H9 (cell line): ENCODE data around the gene TCOF1. TPM values are rescaled to one million over a fixed set of nuclear protein-coding genes. Genes with fewer than 3 reads are reported as not detected.

Experiments used
- DNase-seq: peaks from one replicate; pipeline ENCODE4 v3.0.0-alpha.2; 2017
- H2AFZ ChIP-seq: one replicate; pipeline ENCODE4 v1.6.1; 2013; ENCODE audit warnings: mild to moderate bottlenecking, low read length, control low read depth, moderate library complexity
- H2AK5ac ChIP-seq: 2 replicates; pipeline ENCODE4 v1.6.1; 2013; ENCODE audit warnings: low read length, control low read depth, mixed read lengths; ENCODE audit not compliant: insufficient read length
- H2BK120ac ChIP-seq: one replicate; pipeline ENCODE4 v1.6.1; 2013; ENCODE audit warnings: low read depth, mild to moderate bottlenecking, low read length, control low read depth, inconsistent platforms; ENCODE audit not compliant: poor library complexity, severe bottlenecking
- H2BK12ac ChIP-seq: 2 replicates; pipeline ENCODE4 v1.6.1; 2013; ENCODE audit warnings: low read length, control low read depth, mixed read lengths, low read depth; ENCODE audit not compliant: insufficient read length
- H2BK15ac ChIP-seq: 2 replicates; pipeline ENCODE4 v1.6.1; 2013; ENCODE audit warnings: low read depth, low read length, control low read depth
- H2BK20ac ChIP-seq: one replicate; pipeline ENCODE4 v1.6.1; 2013; ENCODE audit warnings: low read depth, mild to moderate bottlenecking, low read length, control low read depth, inconsistent platforms; ENCODE audit not compliant: poor library complexity, severe bottlenecking
- H2BK5ac ChIP-seq: 2 replicates; pipeline ENCODE4 v1.6.1; 2013; ENCODE audit warnings: low read length, control low read depth, mixed read lengths; ENCODE audit not compliant: insufficient read length
- H3K14ac ChIP-seq: 2 replicates; pipeline ENCODE4 v1.6.1; 2013; ENCODE audit warnings: low read length, control low read depth; ENCODE audit not compliant: insufficient read depth
- H3K18ac ChIP-seq: 2 replicates; pipeline ENCODE4 v1.6.1; 2013; ENCODE audit warnings: low read depth, mild to moderate bottlenecking, mixed read lengths, low read length, control low read depth; ENCODE audit not compliant: insufficient read length
- H3K23ac ChIP-seq: 2 replicates; pipeline ENCODE4 v1.6.1; 2013; ENCODE audit warnings: low read length, control low read depth, mixed read lengths, low read depth; ENCODE audit not compliant: insufficient read length
- H3K23me2 ChIP-seq: 2 replicates; pipeline ENCODE4 v1.6.1; 2013; ENCODE audit warnings: low read depth, mild to moderate bottlenecking, mixed read lengths, low read length, control low read depth; ENCODE audit not compliant: insufficient read length, poor library complexity, severe bottlenecking
- H3K27ac ChIP-seq: 2 replicates; pipeline ENCODE4 v1.5.1; 2013; ENCODE audit warnings: low read length, control low read depth, mixed read lengths, low read depth; ENCODE audit not compliant: insufficient read length
- H3K27me3 ChIP-seq: 2 replicates; pipeline ENCODE4 v1.6.1; 2013; ENCODE audit warnings: low read length, control low read depth, inconsistent platforms; ENCODE audit not compliant: insufficient read depth
- H3K4ac ChIP-seq: 2 replicates; pipeline ENCODE4 v1.6.1; 2013; ENCODE audit warnings: low read depth, mild to moderate bottlenecking, control low read depth, inconsistent platforms, low read length, moderate library complexity
- H3K4me1 ChIP-seq: 2 replicates; pipeline ENCODE4 v1.6.1; 2013; ENCODE audit warnings: low read length, control low read depth, inconsistent platforms; ENCODE audit not compliant: insufficient read depth
- H3K4me2 ChIP-seq: 2 replicates; pipeline ENCODE4 v1.6.1; 2013; ENCODE audit warnings: low read length, control low read depth, mixed read lengths; ENCODE audit not compliant: insufficient read length, insufficient read depth
- H3K56ac ChIP-seq: 2 replicates; pipeline ENCODE4 v1.6.1; 2013; ENCODE audit warnings: low read depth, mild to moderate bottlenecking, mixed read lengths, low read length, control low read depth; ENCODE audit not compliant: insufficient read length
- H3K79me1 ChIP-seq: 2 replicates; pipeline ENCODE4 v1.6.1; 2013; ENCODE audit warnings: low read depth, mild to moderate bottlenecking, moderate library complexity, low read length, control low read depth, inconsistent platforms; ENCODE audit not compliant: insufficient read depth, poor library complexity, severe bottlenecking
- H3K79me2 ChIP-seq: 2 replicates; pipeline ENCODE4 v1.6.1; 2013; ENCODE audit warnings: low read length, control low read depth, inconsistent platforms; ENCODE audit not compliant: insufficient read depth
- H3K9ac ChIP-seq: 2 replicates; pipeline ENCODE4 v1.6.1; 2013; ENCODE audit warnings: low read length, control low read depth, mixed read lengths; ENCODE audit not compliant: insufficient read length; ENCODE audit errors: extremely low read depth
- H3K9me3 ChIP-seq: one replicate; pipeline ENCODE4 v1.6.1; 2013; ENCODE audit warnings: low read depth, low read length, inconsistent platforms; ENCODE audit not compliant: control insufficient read depth
- H3T11ph ChIP-seq: one replicate; pipeline ENCODE4 v1.6.1; 2013; ENCODE audit warnings: mild to moderate bottlenecking, low read length, control low read depth, inconsistent platforms
- H4K20me1 ChIP-seq: one replicate; pipeline ENCODE4 v1.6.1; 2013; ENCODE audit not compliant: control insufficient read depth, insufficient read length, insufficient read depth
- H4K5ac ChIP-seq: 2 replicates; pipeline ENCODE4 v1.6.1; 2013; ENCODE audit warnings: low read depth, mild to moderate bottlenecking, mixed read lengths, low read length, control low read depth; ENCODE audit not compliant: insufficient read length
- H4K8ac ChIP-seq: replicated peaks from 2 replicates; pipeline ENCODE4 v1.6.1; 2013; ENCODE audit warnings: low read length, control low read depth, mixed read lengths, low read depth; ENCODE audit not compliant: insufficient read length
- H4K91ac ChIP-seq: 2 replicates; pipeline ENCODE4 v1.6.1; 2013; ENCODE audit warnings: low read depth, mild to moderate bottlenecking, moderate library complexity, mixed read lengths, low read length, control low read depth; ENCODE audit not compliant: insufficient read length
- H3K27ac Mint-ChIP-seq, 3 experiments: 2 replicates in 2 of 3; 3 replicates in 1 of 3; pipeline ENCODE4 v1.8.0; 2020 to 2021; ENCODE audit warnings: mixed read lengths in 3 of 3, mild to moderate bottlenecking in 1 of 3, moderate library complexity in 1 of 3
- H3K27me3 Mint-ChIP-seq: 2 replicates; pipeline ENCODE4 v1.8.0; 2021; ENCODE audit warnings: low read depth, mild to moderate bottlenecking, moderate library complexity, mixed read lengths
- H3K36me3 Mint-ChIP-seq, 3 experiments: 2 replicates in 2 of 3; 3 replicates in 1 of 3; pipeline ENCODE4 v1.8.0; 2020 to 2021; ENCODE audit warnings: low read depth in 3 of 3, mixed read lengths in 3 of 3; ENCODE audit not compliant: insufficient read depth in 1 of 3
- H3K4me1 Mint-ChIP-seq, 2 experiments: 2 replicates each; pipeline ENCODE4 v1.8.0; 2020; ENCODE audit warnings: mixed read lengths in 2 of 2
- H3K4me3 Mint-ChIP-seq, 2 experiments: 2 replicates in 1 of 2; 3 replicates in 1 of 2; pipeline ENCODE4 v1.8.0; 2020 to 2021; ENCODE audit warnings: mild to moderate bottlenecking in 2 of 2, mixed read lengths in 2 of 2, moderate library complexity in 1 of 2
- H3K9me3 Mint-ChIP-seq, 2 experiments: 2 replicates in 1 of 2; 3 replicates in 1 of 2; pipeline ENCODE4 v1.8.0; 2020; ENCODE audit warnings: mild to moderate bottlenecking in 2 of 2, mixed read lengths in 2 of 2, moderate library complexity in 1 of 2
- WGBS: extraction: QIAGEN DNeasy Blood & Tissue Kit; methylation state at CpG from one replicate; pipeline ENCODE4 v1.1.7; 2013; ENCODE audit warnings: missing lambda C conversion rate, low lambda C conversion rate, mixed read lengths; ENCODE audit not compliant: insufficient read length; ENCODE audit errors: extremely low coverage; 5-methylcytosine and 5-hydroxymethylcytosine counted together
- total RNA-seq: library from RNA; stranded (reverse); gene quantifications from 2 replicates; pipeline ENCODE4 v1.2.1, GENCODE V29; 2021
- TF ChIP-seq, protein P1 (sequence below): fragments of 200-600 bp; sonication (generic); conservative IDR thresholded peaks from 3 replicates; pipeline ENCODE4 v1.8.0; 2021; ENCODE audit warnings: antibody characterized with exemption, mild to moderate bottlenecking

TCOF1 gene
- total RNA-seq, 1 experiment from 2014 or later: 128 TPM

DNA sequence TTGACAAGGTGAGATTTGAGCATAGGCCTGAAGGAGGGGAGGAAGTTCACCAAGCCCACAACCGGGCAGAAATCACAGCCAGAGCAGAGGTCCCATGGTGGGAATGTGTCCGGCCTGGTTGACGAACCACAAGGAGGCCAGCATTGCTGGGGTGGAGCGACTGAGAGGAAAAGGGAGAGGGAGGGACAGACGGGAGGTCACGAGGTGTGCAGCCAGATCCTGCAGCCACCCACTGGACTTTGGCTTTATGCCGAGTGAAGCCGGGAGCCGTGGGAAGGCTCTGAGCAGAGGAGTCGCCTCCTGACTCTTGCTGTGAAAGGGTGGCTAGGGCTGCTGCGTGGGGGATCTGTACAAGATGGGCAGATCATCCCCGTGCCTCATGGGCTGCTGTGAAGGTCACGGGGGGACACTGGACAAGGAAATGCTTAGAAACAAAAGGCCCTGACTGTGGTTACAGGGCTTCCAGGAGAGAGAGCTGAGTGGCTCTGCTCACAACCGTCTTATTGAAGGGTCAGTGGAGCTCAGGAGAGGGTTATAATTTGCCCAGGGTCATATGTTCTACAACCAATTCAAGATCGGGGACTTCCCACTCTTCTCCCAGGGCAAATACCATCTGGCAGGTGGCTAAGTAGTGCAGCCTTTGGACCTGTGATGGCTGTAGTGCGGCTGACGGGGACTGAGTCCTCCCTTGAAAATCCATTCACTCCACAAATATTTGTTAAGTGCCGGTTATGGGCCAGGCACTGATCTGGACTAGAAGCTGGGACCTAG, 70.8 kb downstream of the TCOF1 start:
- Histone ChIP-seq H2BK5ac (no peak overlapping the region), H2BK15ac (no peak overlapping the region), H3K18ac (no peak overlapping the region), H3K79me2 (no peaks in the 10 kb centered on the region), H2BK20ac (no peak overlapping the region), H3K56ac (no peak overlapping the region), H3K27me3 (no peaks in the 10 kb centered on the region), H2AFZ (no peak overlapping the region), H3K4ac (no peak overlapping the region), H2BK12ac (no peak overlapping the region), H3K27ac (no peak overlapping the region), H4K20me1 (no peaks in the 10 kb centered on the region), H3K23me2 (no peaks in the 10 kb centered on the region), H3K4me2 (no peak overlapping the region), H4K5ac (no peak overlapping the region), H3K23ac (no peak overlapping the region), H3K9me3 (no peaks in the 10 kb centered on the region), H3K79me1 (no peaks in the 10 kb centered on the region), H2AK5ac (no peak overlapping the region), H4K91ac (no peak overlapping the region), H3K14ac (no peak overlapping the region; the same call in 1 of the 2 replicates), H4K8ac (no peak overlapping the region), H3K9ac (no peak overlapping the region), H3T11ph (no peak overlapping the region), H3K4me1 (no peaks in the 10 kb centered on the region), H2BK120ac (no peak overlapping the region)
- Mint-ChIP-seq H3K27ac (peak overlapping the region in 1 of 3 experiments; percentile 52; a peak in 2 of 7 replicates), H3K9me3 (peaks cover 0 to 3% of the 10 kb centered on the region in 2 experiments; a peak in 1 of 5 replicates), H3K4me1 (no peaks in the 10 kb centered on the region), H3K36me3 (no peaks in the 10 kb centered on the region; a peak in 1 of 7 replicates), H3K27me3 (peaks cover 5% of the 10 kb centered on the region), H3K4me3 (no peak overlapping the region)
- TF ChIP-seq, protein P1, sequence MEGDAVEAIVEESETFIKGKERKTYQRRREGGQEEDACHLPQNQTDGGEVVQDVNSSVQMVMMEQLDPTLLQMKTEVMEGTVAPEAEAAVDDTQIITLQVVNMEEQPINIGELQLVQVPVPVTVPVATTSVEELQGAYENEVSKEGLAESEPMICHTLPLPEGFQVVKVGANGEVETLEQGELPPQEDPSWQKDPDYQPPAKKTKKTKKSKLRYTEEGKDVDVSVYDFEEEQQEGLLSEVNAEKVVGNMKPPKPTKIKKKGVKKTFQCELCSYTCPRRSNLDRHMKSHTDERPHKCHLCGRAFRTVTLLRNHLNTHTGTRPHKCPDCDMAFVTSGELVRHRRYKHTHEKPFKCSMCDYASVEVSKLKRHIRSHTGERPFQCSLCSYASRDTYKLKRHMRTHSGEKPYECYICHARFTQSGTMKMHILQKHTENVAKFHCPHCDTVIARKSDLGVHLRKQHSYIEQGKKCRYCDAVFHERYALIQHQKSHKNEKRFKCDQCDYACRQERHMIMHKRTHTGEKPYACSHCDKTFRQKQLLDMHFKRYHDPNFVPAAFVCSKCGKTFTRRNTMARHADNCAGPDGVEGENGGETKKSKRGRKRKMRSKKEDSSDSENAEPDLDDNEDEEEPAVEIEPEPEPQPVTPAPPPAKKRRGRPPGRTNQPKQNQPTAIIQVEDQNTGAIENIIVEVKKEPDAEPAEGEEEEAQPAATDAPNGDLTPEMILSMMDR: no peak
- no peak for DNase-seq
- no CpG with 5 or more reads among the region's 18 CpGs for WGBS
